GM20431 (cell line): Measurements from ENCODE around the gene ABCF3.

ENCODE experiments used
- in situ Hi-C: fragments of 300-500 bp; cut with MseI, MboI; formaldehyde crosslinking; loops from one replicate; pipeline ENCODE4 v1.15.0; 2020; ENCODE audit warnings: low sequenced_read_pairs; ENCODE audit not compliant: unreplicated experiment

Gene ABCF3

DNA sequence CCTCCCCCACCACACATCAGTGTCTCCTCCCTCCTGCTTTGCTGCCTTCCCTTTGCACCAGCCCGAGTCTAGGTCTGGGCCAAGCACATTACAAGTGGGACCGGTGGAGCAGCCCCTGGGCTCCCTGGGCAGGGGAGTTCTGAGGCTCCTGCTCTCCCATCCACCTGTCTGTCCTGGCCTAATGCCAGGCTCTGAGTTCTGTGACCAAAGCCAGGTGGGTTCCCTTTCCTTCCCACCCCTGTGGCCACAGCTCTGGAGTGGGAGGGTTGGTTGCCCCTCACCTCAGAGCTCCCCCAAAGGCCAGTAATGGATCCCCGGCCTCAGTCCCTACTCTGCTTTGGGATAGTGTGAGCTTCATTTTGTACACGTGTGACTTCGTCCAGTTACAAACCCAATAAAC lies 2.3 kb upstream of the ABCF3 start:
- in situ Hi-C loops, result no loop called here

DNA sequence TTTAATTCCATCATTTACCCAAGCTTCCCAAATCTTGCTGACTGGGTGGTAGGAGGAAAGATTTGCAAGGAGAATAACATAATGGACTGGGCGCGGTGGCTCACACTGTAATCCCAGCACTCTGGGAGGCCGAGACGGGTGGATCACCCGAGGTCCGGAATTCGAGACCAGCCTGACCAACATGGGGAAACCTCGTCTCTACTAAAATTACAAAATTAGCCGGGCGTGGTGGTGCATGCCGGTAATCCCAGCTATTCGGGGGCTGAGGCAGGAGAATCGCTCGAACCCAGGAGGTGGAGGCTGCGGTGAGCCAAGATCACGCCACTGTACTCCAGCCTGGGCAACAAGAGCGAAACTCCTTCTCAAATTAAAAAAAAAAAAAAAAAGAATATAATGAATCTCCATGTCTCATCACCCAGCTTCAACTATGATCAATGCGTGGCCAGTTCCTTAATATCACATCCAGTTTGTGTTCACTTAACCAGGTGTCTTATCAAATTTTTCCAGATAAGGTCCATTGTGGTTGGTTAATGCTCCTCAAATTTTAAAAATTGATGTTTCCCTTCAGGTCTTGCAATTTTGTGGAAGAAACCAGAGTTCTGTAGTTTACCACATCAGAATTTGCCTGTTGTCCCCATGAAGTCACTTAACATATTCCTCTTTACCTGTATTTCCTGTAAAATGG lies 1.3 kb upstream of the ABCF3 start:
- in situ Hi-C loops, result no loop called here

GRCh38 chr3:184185461-184186183 lies 377 bp upstream of the ABCF3 start:
- in situ Hi-C loops, result no loop called here

DNA sequence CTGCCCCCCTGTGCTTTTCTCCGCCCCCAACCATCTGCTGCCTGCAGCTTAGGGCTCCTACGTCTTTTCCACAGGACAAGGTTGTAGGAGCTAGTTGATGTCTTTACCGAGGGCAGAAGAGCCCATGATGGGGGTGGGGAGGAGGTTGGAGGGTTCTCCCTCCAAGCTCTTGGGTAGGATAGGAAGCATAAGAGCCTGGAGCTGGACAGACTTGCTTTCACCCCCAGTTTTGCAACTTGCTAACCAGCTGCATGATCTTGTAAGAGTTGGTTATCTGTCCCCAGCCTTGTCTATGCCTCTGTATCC lies 856 bp downstream of the ABCF3 start:
- in situ Hi-C loops, result no loop called here

DNA sequence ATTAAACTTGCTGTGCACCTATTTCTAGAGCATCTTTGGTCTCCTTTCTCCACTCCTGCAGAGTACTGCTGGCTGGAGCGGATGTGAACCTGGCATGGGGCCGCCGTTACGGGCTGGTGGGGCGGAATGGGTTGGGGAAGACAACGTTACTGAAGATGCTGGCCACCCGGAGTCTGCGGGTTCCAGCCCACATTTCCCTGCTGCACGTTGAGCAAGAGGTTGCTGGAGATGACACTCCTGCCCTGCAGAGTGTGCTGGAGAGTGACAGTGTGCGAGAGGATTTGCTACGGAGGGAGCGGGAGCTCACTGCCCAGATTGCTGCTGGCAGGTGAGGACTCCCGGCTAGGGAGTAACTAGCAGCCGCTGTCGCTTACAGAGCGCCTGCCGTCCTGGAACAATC lies 2.1 kb downstream of the ABCF3 start:
- in situ Hi-C loops, result no loop called here

GRCh38 chr3:184189421-184189820 lies 3.4 kb downstream of the ABCF3 start:
- in situ Hi-C loops, result no loop called here

- in situ Hi-C loops, result no loop called here
Observed at GRCh38 chr3:184192889-184193288, 6.9 kb downstream of the ABCF3 start.

DNA sequence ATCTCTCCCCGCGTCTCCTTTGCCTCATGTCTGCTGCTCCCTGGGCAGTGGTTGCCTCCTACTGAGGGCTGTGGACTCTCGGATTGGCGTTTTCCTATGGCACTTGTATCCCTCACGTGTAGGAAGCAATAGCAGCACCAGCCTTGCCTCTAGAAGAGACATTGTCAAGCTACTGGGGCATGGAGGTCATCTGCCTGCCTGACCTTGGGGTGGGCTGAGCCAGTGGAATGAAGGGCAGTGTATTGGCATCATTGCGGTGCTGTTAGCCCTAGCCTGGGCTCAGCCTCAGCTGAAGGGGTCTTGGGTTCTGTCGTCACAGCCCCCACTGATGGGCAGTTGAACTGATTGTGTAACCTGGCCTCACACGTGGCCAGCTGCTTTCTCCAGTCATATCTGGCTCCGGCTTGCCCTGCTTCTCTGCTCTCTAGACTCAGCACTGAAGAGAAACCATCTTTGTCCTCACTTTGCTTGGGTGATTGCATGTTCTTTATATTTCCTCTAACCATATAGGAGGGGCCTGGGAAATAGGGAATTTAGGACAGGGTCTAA lies 8.1 kb downstream of the ABCF3 start:
- in situ Hi-C loops, result no loop called here

DNA sequence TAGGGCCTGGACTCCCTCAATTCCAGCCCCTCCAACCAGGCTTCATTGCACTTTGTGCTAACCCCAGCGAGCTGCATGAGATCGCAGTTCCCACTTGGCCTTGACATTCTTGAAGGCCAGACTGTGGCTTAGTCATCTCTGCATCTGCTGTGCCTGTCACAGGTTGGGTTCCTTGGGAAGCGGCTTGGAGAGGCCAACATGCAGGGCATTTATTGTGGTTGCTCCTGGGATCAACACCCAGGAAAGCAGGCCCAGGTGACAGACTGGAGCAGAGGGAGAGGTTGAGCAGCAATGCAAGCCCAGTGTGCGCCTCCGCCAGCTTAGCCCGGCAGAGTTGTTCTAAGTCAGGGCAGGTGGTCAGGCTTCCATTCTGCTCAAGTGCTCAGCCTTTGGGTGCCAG lies 10.5 kb downstream of the ABCF3 start:
- in situ Hi-C loops, result no loop called here

DNA sequence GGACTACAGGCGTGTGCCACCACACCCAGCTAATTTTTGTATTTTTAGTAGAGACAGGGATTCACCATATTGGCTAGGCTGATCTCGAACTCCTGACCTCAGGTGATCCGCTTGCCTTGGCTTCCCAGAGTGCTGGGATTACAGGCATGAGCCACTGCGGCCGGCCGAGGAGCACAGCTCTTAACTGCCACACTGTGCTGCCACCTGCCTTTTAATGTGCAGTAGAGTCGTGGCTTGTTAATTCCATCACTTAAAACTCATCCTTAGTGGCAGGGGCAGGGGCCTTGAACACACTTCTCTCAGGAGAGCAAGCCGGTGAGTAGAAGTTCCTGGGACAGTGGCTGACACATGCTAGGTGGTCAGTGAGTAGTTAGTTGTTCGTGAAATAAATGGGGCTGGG lies 12.5 kb downstream of the ABCF3 start:
- in situ Hi-C loops, result no loop called here

DNA sequence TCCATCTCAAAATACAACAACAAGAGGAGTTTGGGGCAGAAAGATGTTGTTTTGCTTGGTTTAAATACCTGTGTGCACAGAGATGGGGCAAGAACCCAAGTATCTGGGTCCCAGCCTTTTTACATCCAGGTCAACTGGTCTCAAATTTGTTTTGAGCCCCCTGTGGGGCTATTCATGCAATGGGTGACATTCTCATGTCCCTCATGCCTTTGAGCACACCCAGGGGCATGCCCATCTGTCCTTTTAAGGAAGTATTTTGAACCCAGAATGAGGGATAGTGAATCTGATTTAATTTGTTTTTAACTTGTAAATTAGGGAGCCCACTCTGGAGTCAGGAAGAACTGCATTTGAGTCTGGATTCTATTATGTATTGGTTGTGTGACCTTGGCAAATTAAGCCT lies 14.8 kb downstream of the ABCF3 start:
- in situ Hi-C loops, result no loop called here

- in situ Hi-C loops, result no loop called here
Observed at GRCh38 chr3:184203526-184203925, 17.5 kb downstream of the ABCF3 start.

DNA sequence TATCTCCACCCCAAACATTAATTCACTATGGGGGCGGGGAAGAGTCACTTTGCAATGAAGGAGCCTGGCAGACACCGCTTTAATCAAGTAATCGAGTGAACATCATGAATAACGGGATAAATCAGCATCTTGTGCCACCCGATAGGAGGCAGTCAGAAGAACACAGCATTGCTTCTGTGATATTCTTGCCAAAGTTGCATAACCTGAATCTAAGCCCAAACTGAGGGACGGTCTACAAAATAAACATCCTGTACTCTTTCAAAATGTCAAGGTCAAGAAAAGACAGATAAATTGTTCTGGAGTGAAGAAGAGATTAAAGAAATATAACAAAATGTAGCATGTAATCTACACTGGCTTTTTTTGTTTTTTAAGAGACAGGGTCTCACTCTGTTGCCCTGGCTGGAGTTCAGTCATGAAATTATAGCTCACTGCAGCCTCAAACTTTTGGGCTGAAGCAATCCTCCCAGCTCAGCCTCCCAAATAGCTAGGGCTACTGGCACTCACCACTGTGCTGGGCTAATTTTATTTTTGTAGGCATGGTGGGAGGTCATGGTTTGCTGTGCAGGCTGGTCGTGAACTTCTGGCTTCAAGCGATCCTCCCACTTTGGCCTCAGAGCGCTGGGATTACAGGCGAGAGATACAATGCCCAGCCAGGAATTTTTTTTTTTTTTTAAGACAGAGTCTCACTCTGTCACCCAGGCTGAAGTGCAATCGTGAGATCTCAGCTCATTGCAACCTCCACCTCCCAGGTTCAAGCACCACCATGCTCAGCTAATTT lies 23.3 kb downstream of the ABCF3 start:
- in situ Hi-C loops, result no loop called here

DNA sequence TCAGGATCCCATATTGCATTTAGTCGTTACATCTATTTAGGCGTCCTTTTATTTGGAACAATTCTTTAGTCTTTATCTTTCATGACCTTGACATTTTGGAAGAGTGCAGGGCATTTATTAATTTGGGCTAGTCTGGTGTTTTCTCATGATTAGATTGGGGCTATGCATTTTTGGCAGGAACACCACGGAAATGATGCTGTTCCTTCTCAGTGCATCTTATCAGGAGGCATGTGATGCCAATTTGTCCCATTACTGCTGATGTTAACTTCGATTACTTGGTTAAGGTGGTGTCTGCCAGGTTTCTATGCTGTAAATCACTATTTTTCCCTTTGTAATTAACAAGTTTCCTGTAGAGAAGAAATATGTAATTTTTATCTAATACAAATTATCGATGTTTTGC lies 25.3 kb downstream of the ABCF3 start:
- in situ Hi-C loops, result no loop called here

DNA sequence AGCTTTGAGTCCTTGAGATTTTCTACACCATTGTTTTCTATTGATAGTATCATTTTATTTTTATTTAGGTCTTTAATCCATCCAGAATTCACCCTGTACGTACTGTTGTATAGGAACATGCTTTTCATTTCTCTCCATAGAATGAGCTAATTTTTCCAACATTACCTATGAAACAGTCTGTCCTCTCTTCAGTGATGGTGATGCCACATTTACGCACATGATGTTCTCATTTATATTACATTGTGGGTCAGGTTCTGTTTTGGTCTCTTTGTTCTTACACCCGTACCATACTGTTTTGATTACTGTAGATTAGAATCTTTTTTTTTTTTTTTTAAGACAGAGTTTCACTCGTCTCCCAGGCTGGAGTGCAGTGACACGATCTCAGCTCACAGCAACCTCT lies 25.7 kb downstream of the ABCF3 start:
- in situ Hi-C loops, result no loop called here

DNA sequence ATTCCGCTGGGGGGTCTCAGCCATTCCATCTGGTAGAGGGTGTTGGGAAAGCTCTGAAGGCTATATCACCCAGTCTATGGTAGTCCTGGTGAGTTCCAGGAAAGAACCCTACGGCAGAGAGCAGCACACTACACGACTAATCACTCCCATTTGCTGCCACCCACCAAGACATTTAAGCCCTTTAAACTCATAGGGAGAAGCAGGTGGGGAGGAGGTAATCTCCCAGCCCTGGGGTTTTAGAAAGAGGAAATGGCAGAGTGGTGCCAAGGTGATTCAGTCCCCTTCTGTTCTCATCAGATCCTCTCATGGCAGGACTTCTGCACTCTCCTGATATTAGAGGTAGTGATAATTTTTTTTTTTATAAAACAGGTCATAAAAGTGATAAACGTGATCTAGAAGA lies 32.8 kb downstream of the ABCF3 start:
- in situ Hi-C loops, result no loop called here

GRCh38 chr3:184222521-184222920 lies 36.5 kb downstream of the ABCF3 start:
- in situ Hi-C loops, result no loop called here

DNA sequence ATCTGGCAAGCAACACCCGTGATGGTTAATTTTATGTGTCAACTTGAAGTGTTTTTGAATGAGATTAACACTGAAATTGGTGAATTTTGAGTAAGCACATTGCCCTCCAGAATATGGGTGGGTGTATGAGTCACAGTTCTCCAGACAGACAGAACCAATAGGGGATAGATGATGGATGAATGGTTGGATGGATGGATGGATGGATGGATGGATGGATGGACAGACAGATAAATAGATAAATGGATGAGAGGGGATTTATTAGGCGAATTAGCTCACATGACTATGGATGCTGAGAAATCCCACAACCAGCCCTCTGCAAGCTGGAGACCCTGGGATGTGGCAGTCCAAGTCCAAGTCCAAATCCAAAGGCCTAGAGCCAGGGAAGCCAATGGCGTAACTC lies 37.9 kb downstream of the ABCF3 start:
- in situ Hi-C loops, result no loop called here

DNA sequence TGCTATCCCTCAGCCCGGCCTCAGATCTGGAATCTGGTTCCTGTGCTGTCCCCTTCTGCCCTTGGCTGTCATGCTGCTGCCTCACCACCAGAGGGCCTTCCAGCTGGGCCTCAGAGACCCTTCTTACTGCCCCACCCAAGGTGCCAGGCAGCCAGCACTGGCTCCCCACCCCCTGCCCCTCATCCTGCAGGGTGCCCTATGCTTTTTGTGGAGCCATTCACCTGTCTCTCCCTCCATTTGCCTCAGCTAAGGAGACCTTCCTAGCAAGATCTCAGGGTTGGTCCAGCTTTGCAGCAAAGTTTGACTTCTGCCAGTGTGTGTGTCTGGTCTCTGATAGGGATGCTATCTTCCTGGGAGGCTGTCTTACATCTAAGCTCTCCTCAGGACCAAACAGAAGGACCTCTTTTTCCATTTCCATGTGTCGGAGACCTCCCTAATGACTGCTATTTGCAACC lies 41.5 kb downstream of the ABCF3 start:
- in situ Hi-C loops, result loop anchor here (25.0 kb wide), 1 partner anchor 340 kb away; the partner anchor contains the start of gene PARL

GRCh38 chr3:184228376-184229137 lies 42.6 kb downstream of the ABCF3 start:
- in situ Hi-C loops, result loop anchor here (25.0 kb wide), 1 partner anchor 341 kb away; the partner anchor contains the start of gene PARL
